Esophagus (tissue), 2 donors: ENCODE results near the gene RTP3. TPM values are rescaled to one million over a fixed set of nuclear protein-coding genes. Genes with fewer than 3 reads are reported as not detected.

Experiments
- H3K27ac ChIP-seq, 2 donors: one replicate each; pipeline ENCODE4 v1.5.1; 2013; ENCODE audit warnings: low read depth in 2 of 2, mild to moderate bottlenecking in 2 of 2, inconsistent platforms in 1 of 2, low read length in 1 of 2, moderate library complexity in 1 of 2
- H3K27me3 ChIP-seq, 2 donors: one replicate each; pipeline ENCODE4 v1.6.1; 2013; ENCODE audit warnings: low read length in 2 of 2, control low read depth in 1 of 2, mild to moderate bottlenecking in 1 of 2; ENCODE audit not compliant: insufficient read depth in 2 of 2, control insufficient read depth in 1 of 2
- H3K36me3 ChIP-seq, 2 donors: one replicate each; pipeline ENCODE4 v1.6.1; 2013; ENCODE audit warnings: low read length in 1 of 2; ENCODE audit not compliant: control insufficient read depth in 2 of 2, insufficient read depth in 2 of 2
- H3K4me1 ChIP-seq, 2 donors: one replicate each; pipeline ENCODE4 v1.6.1; 2013; ENCODE audit warnings: low read length in 1 of 2; ENCODE audit not compliant: control insufficient read depth in 2 of 2, insufficient read depth in 2 of 2
- H3K4me3 ChIP-seq, 2 donors: one replicate each; pipeline ENCODE4 v1.5.1; 2013; ENCODE audit warnings: low read length in 2 of 2, mild to moderate bottlenecking in 2 of 2, low read depth in 1 of 2, moderate library complexity in 1 of 2
- H3K9me3 ChIP-seq, 2 donors: one replicate each; pipeline ENCODE4 v1.6.1; 2013; ENCODE audit warnings: mild to moderate bottlenecking in 2 of 2, low read depth in 1 of 2, low read length in 1 of 2, moderate library complexity in 1 of 2; ENCODE audit not compliant: control insufficient read depth in 2 of 2, insufficient read depth in 1 of 2
- WGBS, 2 donors: extraction: QIAGEN DNeasy Blood & Tissue Kit; methylation state at CpG; one replicate each; pipeline ENCODE4 v1.1.7; 2013; 5-methylcytosine and 5-hydroxymethylcytosine counted together
- polyA plus RNA-seq, 2 donors: library from polyadenylated mRNA; stranded (reverse); fragments of 200-250 nt; gene quantifications; one replicate each; pipeline ENCODE4 v1.2.3, GENCODE V29; 2013
- donor health status: healthy with polysubstance abuse.
- donor health status: Bipolar disorder and iron deficiency.

RTP3 gene
- polyA plus RNA-seq, 2 donors, result not detected

DNA sequence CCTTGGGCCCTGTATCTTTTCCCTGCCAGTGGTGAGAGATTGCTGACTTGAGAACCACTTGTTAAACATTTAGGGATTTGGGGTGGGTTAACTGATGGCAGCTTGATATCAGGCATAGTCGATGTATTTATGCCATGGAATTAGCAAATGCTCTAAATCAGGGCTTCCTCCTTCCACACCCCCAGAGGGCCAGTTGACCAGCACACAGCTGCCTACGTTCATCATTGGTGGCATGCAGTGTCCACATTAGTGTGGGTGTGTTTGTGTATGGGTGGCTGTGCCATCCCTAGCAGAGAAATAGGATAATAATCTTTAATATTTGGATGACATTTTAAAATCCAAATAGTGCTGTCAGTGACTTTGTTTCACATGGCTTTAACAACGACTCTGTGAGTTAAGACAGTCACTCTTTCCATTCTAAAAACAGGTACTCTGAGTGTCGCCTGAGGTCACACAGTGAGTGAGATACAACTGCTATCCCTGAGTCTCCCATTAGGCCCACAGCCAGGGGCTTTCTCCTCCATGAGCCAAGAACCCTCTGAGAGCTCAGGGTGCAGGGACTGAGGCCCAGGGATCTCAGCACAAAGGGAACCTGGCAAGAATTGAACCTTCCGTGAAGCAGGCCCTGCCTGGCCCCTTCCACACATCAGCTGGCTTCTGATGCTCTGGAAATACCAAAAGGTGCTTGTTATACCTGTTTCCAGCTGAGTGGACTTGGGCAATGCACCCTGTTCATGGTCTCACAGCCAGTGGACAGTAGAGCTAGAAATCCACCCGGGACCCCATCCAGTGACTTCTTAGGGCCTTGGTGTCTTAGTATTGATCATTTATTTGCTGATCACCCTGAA, 28.8 kb upstream of the RTP3 start:
- Histone ChIP-seq H3K27ac (no peak overlapping the region), H3K27me3 (no peaks in the 10 kb centered on the region), H3K4me1 (peaks cover 0 to 6% of the 10 kb centered on the region in 2 donors), H3K4me3 (no peak overlapping the region), H3K36me3 (no peaks in the 10 kb centered on the region), H3K9me3 (no peaks in the 10 kb centered on the region)
- WGBS, 2 donors, result 77 to 84% methylated on average over 6 of the region's 6 CpGs

DNA sequence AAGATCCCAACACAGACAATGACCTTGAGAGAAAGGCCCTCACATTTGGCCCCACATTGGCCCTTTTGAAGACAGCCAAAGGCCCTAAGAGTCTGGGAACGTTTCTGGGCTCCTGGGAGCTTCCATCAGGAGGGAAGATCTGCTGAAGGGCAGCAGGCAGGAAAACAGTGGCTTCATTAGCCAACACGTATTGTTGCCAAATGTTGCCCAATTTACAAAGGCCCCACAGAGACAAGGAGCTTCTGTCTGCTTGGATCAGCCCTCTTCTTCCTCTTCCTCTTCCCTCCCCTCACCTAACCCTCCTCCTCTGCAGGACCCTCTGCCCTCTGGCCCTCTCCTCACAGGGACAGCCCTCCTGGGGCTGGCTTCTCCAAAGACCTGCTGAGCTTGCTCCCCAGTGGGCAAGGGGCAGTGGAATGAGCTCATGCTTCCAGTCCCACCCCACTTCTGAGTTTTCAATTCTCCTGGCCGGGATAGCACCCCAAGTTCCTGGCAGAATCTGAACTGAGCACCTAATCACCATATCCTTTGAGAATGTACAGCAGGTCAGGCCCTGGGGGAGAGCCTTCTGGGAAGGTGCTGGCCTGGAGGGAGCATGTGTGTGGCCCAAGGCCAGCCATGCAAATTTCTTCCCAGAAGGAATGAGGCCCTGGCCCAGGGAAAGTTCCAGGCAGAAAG, 28.0 kb upstream of the RTP3 start:
- no peaks in the 10 kb centered on the region for H3K27me3 ChIP-seq
- H3K27ac ChIP-seq, result no peak overlapping the region
- no peaks in the 10 kb centered on the region for H3K9me3 ChIP-seq
- no peaks in the 10 kb centered on the region for H3K36me3 ChIP-seq
- peaks cover 0 to 3% of the 10 kb centered on the region in 2 donors for H3K4me1 ChIP-seq
- WGBS, 2 donors, result 43 to 46% methylated on average over 3 of the region's 3 CpGs
- no peak overlapping the region for H3K4me3 ChIP-seq

DNA sequence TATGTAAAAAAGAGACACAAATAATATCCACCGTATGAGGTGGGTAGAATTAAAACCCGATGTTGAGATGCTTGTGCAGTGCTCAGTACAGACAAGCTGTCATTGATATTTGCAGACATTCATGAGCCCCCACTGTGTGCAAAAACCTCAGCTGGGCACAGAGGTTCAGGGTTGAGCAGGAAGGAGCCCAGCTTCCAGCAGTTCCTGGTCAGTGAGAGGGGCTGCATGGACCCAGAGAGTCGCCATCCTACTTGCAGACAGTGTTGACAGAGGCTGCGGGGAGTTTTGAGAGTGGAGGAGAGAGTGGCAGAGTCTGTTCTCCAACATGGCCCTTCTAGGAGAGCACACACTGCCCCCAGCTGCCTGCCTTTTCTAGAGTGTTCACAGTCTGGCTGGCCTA, 26.9 kb upstream of the RTP3 start:
- Histone ChIP-seq H3K36me3 (no peaks in the 10 kb centered on the region), H3K4me3 (no peak overlapping the region), H3K27me3 (no peaks in the 10 kb centered on the region), H3K27ac (no peak overlapping the region), H3K4me1 (no peaks in the 10 kb centered on the region), H3K9me3 (no peaks in the 10 kb centered on the region)
- 88 to 94% methylated on average over 4 of the region's 4 CpGs for WGBS, 2 donors

DNA sequence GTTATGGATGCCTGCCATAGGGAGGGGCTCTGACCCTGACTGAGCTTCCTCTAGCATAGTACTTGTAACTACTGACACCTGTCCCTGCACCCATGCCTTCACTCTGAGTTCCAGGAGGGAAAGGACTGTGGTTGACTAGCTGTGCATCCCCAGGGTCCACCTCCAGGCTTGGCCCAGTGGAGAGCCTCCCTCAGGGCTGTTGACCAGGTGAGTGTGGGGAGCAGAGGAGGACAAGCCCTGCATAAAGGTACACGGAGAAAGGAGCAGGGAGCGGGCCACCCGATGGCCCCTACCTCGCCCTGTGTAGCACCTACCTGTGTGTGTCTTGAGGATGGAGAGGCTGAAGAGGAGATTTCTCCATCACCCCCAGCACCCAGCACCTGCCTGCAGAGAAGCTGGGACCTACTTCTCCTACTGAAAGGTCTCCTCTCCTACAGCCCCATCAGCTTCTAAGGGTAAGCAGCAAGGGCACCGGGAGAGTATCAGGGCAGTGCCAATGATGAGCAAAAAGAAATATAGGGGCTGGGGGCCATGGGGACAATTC, 26.3 kb upstream of the RTP3 start:
- no peaks in the 10 kb centered on the region for H3K27me3 ChIP-seq
- no peaks in the 10 kb centered on the region for H3K36me3 ChIP-seq
- no peak overlapping the region for H3K27ac ChIP-seq
- no peaks in the 10 kb centered on the region for H3K4me1 ChIP-seq
- WGBS, 2 donors, result 92 to 93% methylated on average over 5 of the region's 5 CpGs
- no peaks in the 10 kb centered on the region for H3K9me3 ChIP-seq
- H3K4me3 ChIP-seq, result no peak overlapping the region

DNA sequence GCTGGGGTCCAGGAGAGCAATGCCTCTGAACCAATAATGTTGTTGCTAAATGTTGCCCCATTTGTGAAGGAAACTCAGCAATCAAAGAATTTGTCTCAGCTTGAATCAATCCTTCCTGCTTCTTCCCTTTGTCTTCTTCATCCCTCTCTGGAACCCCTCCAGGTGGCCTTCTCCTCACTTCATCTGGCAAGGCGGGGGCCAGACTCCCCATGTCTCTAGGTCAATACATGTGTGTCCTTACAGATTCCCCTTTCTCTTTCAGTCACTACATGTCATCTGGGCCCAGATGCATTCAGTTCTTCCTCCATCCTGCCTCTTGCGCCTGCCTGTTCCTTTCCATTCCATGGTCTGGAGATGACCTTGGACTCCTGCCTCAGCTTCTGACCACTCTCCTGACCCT, 25.0 kb upstream of the RTP3 start:
- H3K4me3 ChIP-seq, result no peak overlapping the region
- 72 to 78% methylated on average over 2 of the region's 2 CpGs for WGBS, 2 donors

DNA sequence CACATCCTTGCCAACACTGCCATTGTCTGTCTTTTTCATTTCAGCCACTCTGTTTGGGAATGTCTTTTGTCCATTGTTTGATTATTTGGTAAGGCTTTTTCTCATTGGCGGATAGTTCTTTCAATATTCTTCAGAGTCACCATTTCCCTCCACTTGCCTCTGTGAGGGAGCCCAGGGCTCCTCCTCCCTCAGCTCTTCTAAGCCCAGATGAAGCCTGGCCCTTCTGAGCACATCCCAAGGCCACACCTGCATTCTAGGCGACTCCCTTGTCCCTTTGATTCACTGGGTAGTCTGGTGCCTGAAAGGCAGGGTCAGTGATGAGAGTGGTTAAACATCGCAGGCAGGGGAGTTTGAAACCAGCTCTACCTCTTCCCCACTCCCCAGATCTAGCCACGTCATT, 20.6 kb upstream of the RTP3 start:
- Histone ChIP-seq H3K36me3 (no peaks in the 10 kb centered on the region), H3K9me3 (peaks cover 0 to 3% of the 10 kb centered on the region in 2 donors), H3K4me3 (no peak overlapping the region), H3K27ac (no peak overlapping the region), H3K4me1 (no peaks in the 10 kb centered on the region), H3K27me3 (no peaks in the 10 kb centered on the region)
- WGBS, 2 donors, result 84 to 86% methylated on average over 4 of the region's 4 CpGs

More for the DNA sequence above, 25.0 kb upstream of the RTP3 start:
- H3K4me1 ChIP-seq, result no peaks in the 10 kb centered on the region
- no peaks in the 10 kb centered on the region for H3K36me3 ChIP-seq
- H3K27ac ChIP-seq, result no peak overlapping the region
- no peaks in the 10 kb centered on the region for H3K27me3 ChIP-seq
- peaks cover 0 to 3% of the 10 kb centered on the region in 2 donors for H3K9me3 ChIP-seq

DNA sequence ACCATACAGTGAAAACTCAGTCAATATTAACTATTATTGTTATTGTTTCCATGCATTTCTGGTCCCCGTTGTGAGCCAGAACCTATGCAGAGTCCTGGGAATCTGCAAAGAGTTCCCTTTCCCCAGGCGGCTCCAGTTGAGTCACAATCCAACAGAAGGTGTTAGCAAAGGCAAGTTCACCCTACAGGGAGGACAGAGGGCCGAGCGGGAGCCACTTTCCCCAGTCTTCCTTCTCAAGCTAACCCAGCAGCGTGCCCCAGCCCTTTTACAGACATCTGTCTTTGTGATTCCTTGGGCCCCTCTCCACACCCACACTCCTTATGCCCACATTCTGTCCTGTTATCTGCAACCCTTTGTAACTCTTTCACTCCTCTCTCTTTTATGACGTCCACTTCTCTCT, 20.0 kb upstream of the RTP3 start:
- no peaks in the 10 kb centered on the region for H3K36me3 ChIP-seq
- H3K27me3 ChIP-seq, result no peaks in the 10 kb centered on the region
- H3K27ac ChIP-seq, result no peak overlapping the region
- H3K9me3 ChIP-seq, result peaks cover 0 to 3% of the 10 kb centered on the region in 2 donors
- whole genome bisulfite sequencing, 2 donors, result 85 to 87% methylated on average over 6 of the region's 6 CpGs
- no peaks in the 10 kb centered on the region for H3K4me1 ChIP-seq
- no peak overlapping the region for H3K4me3 ChIP-seq

DNA sequence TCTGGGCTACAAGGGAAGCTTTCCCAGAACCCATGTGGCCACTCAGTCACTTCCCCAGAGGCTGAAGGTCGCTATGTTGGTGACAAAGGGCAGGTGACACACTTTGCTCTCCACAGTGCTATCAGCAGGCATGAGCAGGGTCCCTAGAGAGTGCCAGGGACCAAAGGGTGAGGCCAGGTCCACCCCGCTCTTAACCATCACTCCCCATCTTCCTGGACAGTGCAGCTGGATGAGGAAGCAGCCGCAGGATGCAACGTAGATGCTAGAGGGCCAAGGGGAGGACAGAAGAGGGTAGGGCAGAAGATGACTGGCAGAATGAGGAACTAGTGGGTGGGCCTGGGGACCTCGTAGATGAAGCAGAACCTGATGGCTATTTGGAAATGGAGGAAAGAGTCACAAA, 19.4 kb upstream of the RTP3 start:
- Histone ChIP-seq H3K4me1 (no peaks in the 10 kb centered on the region), H3K27ac (no peak overlapping the region), H3K4me3 (no peak overlapping the region), H3K36me3 (no peaks in the 10 kb centered on the region), H3K9me3 (peaks cover 0 to 3% of the 10 kb centered on the region in 2 donors), H3K27me3 (no peaks in the 10 kb centered on the region)
- 78 to 86% methylated on average over 5 of the region's 5 CpGs for WGBS, 2 donors

DNA sequence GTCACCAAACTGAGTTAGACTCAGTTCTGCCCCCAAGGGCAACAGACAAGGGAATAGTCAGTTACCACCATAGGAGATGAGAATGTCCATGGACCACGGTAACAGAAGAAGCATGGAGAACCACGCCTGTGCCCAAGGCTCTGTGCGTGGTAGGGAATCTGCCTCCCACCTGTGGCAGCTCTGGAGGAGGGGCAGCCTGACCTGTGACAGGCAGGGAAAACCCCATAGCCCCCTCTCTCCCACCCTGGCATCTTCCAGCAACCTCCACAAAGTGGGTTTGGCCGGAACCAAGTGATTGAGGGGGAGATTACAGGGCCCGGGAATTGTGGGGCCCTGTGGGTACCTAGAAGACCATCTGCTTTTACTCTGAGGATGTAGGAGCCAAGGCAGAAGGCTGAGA, 18.8 kb upstream of the RTP3 start:
- 88 to 89% methylated on average over 5 of the region's 5 CpGs for WGBS, 2 donors
- Histone ChIP-seq H3K9me3 (peaks cover 0 to 3% of the 10 kb centered on the region in 2 donors), H3K4me3 (no peak overlapping the region), H3K36me3 (no peaks in the 10 kb centered on the region), H3K27me3 (no peaks in the 10 kb centered on the region), H3K4me1 (no peaks in the 10 kb centered on the region), H3K27ac (no peak overlapping the region)
